ENCODE data around the gene NHLH2. TPM values are rescaled to one million over a fixed set of nuclear protein-coding genes. Genes with fewer than 3 reads are reported as not detected.

NHLH2 gene
- total and polyA plus RNA-seq, 7 donors, result 0.28 TPM; not detected in 6

- H3K27ac ChIP-seq, result no peak overlapping the region
- intact Hi-C loops (cut with DNase I), result no loop called here
- TF ChIP-seq POLR2A (IDR thresholded peaks at IDR 0.05), result no peak
- TF ChIP-seq POLR2AphosphoS5 (IDR thresholded peaks at IDR 0.05), result no peak
- TF ChIP-seq CTCF (IDR thresholded peaks at IDR 0.05), result no peak
- no peak for TF ChIP-seq EP300 (IDR thresholded peaks at IDR 0.05)
- 73 to 76% methylated on average over 2 of the region's 2 CpGs for WGBS, 2 donors
- H3K4me1 ChIP-seq, result no peaks in the 10 kb centered on the region
- H3K4me3 ChIP-seq, result no peak overlapping the region
- H3K36me3 ChIP-seq, result no peaks in the 10 kb centered on the region
- H3K27me3 ChIP-seq, result no peaks in the 10 kb centered on the region
- DNase-seq, result no peak
- H3K9me3 ChIP-seq, result no peaks in the 10 kb centered on the region
Observed at GRCh38 chr1:115809847-115810246, 31.1 kb downstream of the NHLH2 start.

- Histone ChIP-seq H3K27me3 (no peaks in the 10 kb centered on the region), H3K27ac (no peak overlapping the region), H3K36me3 (no peaks in the 10 kb centered on the region), H3K4me3 (no peak overlapping the region), H3K9me3 (no peaks in the 10 kb centered on the region), H3K4me1 (no peaks in the 10 kb centered on the region)
- no peak for DNase-seq
- TF ChIP-seq POLR2A (IDR thresholded peaks at IDR 0.05), result no peak
- intact Hi-C loops (cut with DNase I), result no loop called here
Observed at GRCh38 chr1:115809076-115809475, 31.9 kb downstream of the NHLH2 start.

GRCh38 chr1:115807723-115808122, 33.2 kb downstream of the NHLH2 start:
- no peak for TF ChIP-seq EP300 (IDR thresholded peaks at IDR 0.05)
- TF ChIP-seq CTCF (IDR thresholded peaks at IDR 0.05), result peak in 3 of 4 experiments; percentile 33 to 58 (median 44)
- Histone ChIP-seq H3K27me3 (no peaks in the 10 kb centered on the region), H3K4me1 (no peaks in the 10 kb centered on the region), H3K4me3 (no peak overlapping the region), H3K27ac (no peak overlapping the region), H3K9me3 (no peaks in the 10 kb centered on the region), H3K36me3 (no peaks in the 10 kb centered on the region)
- intact Hi-C loops (cut with DNase I), result loop anchor here (2.0 kb wide), 1 partner anchor 173 kb away; no protein-coding TSS in a partner anchor
- WGBS, 2 donors, result 2 to 6% methylated on average over 2 of the region's 2 CpGs
- no peak for DNase-seq

GRCh38 chr1:115805597-115805996, 35.3 kb downstream of the NHLH2 start:
- WGBS, 2 donors, result 89 to 91% methylated on average over 1 of the region's 1 CpG
- TF ChIP-seq CTCF (IDR thresholded peaks at IDR 0.05), result no peak
- no peak for TF ChIP-seq POLR2AphosphoS5 (IDR thresholded peaks at IDR 0.05)
- no peak for TF ChIP-seq EP300 (IDR thresholded peaks at IDR 0.05)
- TF ChIP-seq POLR2A (IDR thresholded peaks at IDR 0.05), result no peak
- intact Hi-C loops (cut with DNase I), result no loop called here
- Histone ChIP-seq H3K27me3 (no peaks in the 10 kb centered on the region), H3K36me3 (no peaks in the 10 kb centered on the region), H3K27ac (no peak overlapping the region), H3K4me3 (no peak overlapping the region), H3K4me1 (no peaks in the 10 kb centered on the region), H3K9me3 (no peaks in the 10 kb centered on the region)
- DNase-seq, result no peak

GRCh38 chr1:115802416-115802815, 38.5 kb downstream of the NHLH2 start:
- intact Hi-C loops (cut with DNase I), result no loop called here
- Histone ChIP-seq H3K4me3 (no peak overlapping the region), H3K27me3 (no peaks in the 10 kb centered on the region), H3K36me3 (no peaks in the 10 kb centered on the region), H3K4me1 (no peaks in the 10 kb centered on the region), H3K9me3 (no peaks in the 10 kb centered on the region), H3K27ac (no peak overlapping the region)
- 59 to 76% methylated on average over 2 of the region's 2 CpGs for WGBS, 2 donors
- no peak for TF ChIP-seq POLR2AphosphoS5 (IDR thresholded peaks at IDR 0.05)
- no peak for TF ChIP-seq CTCF (IDR thresholded peaks at IDR 0.05)
- no peak for TF ChIP-seq EP300 (IDR thresholded peaks at IDR 0.05)
- TF ChIP-seq POLR2A (IDR thresholded peaks at IDR 0.05), result no peak
- no peak for DNase-seq

Data from sigmoid colon (tissue), 7 donors.